Hepatocyte (in vitro differentiated cells): ENCODE data around the gene EEF1AKMT4.

Experiments
- CTCF ChIP-seq: fragments of 200-600 bp; sonication (generic); IDR thresholded peaks from 2 replicates; pipeline ENCODE4 v1.5.1; 2016; ENCODE audit warnings: antibody characterized with exemption, mild to moderate bottlenecking; ENCODE audit not compliant: poor library complexity
- EZH2 ChIP-seq: fragments of 200-600 bp; sonication (generic); IDR thresholded peaks from 2 replicates; pipeline ENCODE4 v1.6.1; 2016; ENCODE audit warnings: antibody characterized with exemption, mild to moderate bottlenecking, borderline replicate concordance
- EZH2phosphoT487 ChIP-seq: fragments of 200-600 bp; sonication (generic); IDR thresholded peaks from one replicate; pipeline ENCODE4 v1.6.1; 2018; ENCODE audit warnings: antibody characterized with exemption, mild to moderate bottlenecking, low read depth, moderate library complexity; ENCODE audit not compliant: unreplicated experiment, severe bottlenecking

- TF ChIP-seq CTCF (no peak), EZH2 (no peak), EZH2phosphoT487 (no peak)
Observed at GRCh38 chr3:184307915-184308314, 58.4 kb downstream of the EEF1AKMT4 start.
